Psoas muscle (tissue), 8 donors: ENCODE data around the gene DMBT1. TPM values are rescaled to one million over a fixed set of nuclear protein-coding genes. Genes with fewer than 3 reads are reported as not detected.

Source experiments
- ATAC-seq, 4 donors: fragments of 200-7000 bp; cut with Tn5 transposase; one replicate each; pipeline ENCODE4 v1.9.1; 2020; ENCODE audit warnings: moderate library complexity in 3 of 4, mild to moderate bottlenecking in 2 of 4
- DNase-seq, 2 donors: peaks; one replicate each; pipeline ENCODE4 v3.0.0-alpha.2; 2020
- H3K27ac ChIP-seq: fragments of 200-600 bp; one replicate; pipeline ENCODE4 v1.8.0; 2022
- H3K27me3 ChIP-seq, 3 donors: fragments of 200-600 bp in 1 of 3; one replicate each; pipeline versions ENCODE4 v1.6.1 to v1.8.0; 2013 to 2022; ENCODE audit warnings: low read length in 2 of 3, mild to moderate bottlenecking in 2 of 3, moderate library complexity in 1 of 3; ENCODE audit not compliant: insufficient read depth in 3 of 3
- H3K36me3 ChIP-seq, 2 donors: fragments of 200-600 bp in 1 of 2; one replicate each; pipeline versions ENCODE4 v1.6.1 to v1.8.0; 2013 to 2022; ENCODE audit warnings: low read depth in 1 of 2, mild to moderate bottlenecking in 1 of 2, moderate library complexity in 1 of 2; ENCODE audit not compliant: insufficient read depth in 1 of 2
- H3K4me1 ChIP-seq: fragments of 200-600 bp; one replicate; pipeline ENCODE4 v1.8.0; 2022
- H3K4me3 ChIP-seq: fragments of 200-600 bp; one replicate; pipeline ENCODE4 v1.8.0; 2022; ENCODE audit warnings: mild to moderate bottlenecking
- H3K9me3 ChIP-seq: fragments of 200-600 bp; one replicate; pipeline ENCODE4 v1.8.0; 2022
- WGBS, 3 donors: extraction: QIAGEN DNeasy Blood & Tissue Kit; methylation state at CpG; one replicate each; pipeline versions ENCODE4 v1.1.6 to v1.1.7; 2013; 5-methylcytosine and 5-hydroxymethylcytosine counted together
- intact Hi-C, 2 donors: fragments of 100-400 bp; cut with DNase I; formaldehyde crosslinking; loops; one replicate each; pipeline versions ENCODE4 v1.11.0 to v1.14.2; 2022
- polyA plus RNA-seq, 3 donors: library from polyadenylated mRNA; stranded (reverse); fragments of 200-250 nt; gene quantifications; one replicate each; pipeline ENCODE4 v1.2.3, GENCODE V29; 2013
- total RNA-seq, 4 donors: library from RNA; stranded (reverse); fragmentation: NEBNext Ultra II Directional in 2 of 4; extraction: Animal tissue kit (Norgen Biotek cat#: 25700) in 2 of 4; gene quantifications; one replicate each; pipeline versions ENCODE4 v1.2.1 to v1.2.4, GENCODE V29; 2021 to 2023
- TF ChIP-seq, protein P1 (sequence below): fragments of 200-600 bp; IDR thresholded peaks from one replicate; pipeline ENCODE4 v1.8.0; 2022; ENCODE audit warnings: antibody characterized with exemption
- donor health status: healthy with polysubstance abuse.
- donor health status: DM: no; HTN: no; CAD: no; lungs with moderate emphysema.
- donor health status: Bipolar disorder and iron deficiency.
- donor health status: healthy.
- donor health status: DM: yes; HTN: yes; CAD: no.
- donor health status: DM: no; HTN: no; CAD: no.
- donor health status: DM: no; HTN: no; CAD: no.
- donor health status: DM: yes; HTN: yes; CAD: no.

Gene DMBT1
- total and polyA plus RNA-seq, 7 donors, result 0.03 to 0.43 (median 0.19) TPM

DNA sequence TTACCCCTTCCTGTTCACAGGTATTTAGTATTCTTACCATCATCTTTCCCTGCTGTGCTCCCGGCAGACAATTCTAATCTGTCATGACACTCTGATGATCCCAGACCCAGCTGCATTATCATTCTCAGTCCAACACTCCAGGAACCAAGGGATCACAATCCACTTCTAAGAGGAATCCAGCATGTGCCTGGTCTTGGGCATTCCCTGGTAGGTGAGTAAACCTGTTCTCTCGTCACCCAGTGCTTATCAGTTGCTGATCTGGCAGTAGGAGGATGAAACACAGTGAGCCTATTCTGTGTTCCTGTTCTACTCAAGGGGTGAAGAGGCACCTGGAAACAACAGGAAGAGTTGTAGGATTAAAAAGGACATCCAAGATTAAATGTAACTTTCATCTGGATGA lies 1.3 kb upstream of the DMBT1 start:
- no peaks in the 10 kb centered on the region for H3K9me3 ChIP-seq
- no peak overlapping the region for H3K27ac ChIP-seq
- H3K27me3 ChIP-seq, result peaks cover 0 to 31% (median 8%) of the 10 kb centered on the region in 3 donors
- no peaks in the 10 kb centered on the region for H3K36me3 ChIP-seq
- TF ChIP-seq, protein P1, sequence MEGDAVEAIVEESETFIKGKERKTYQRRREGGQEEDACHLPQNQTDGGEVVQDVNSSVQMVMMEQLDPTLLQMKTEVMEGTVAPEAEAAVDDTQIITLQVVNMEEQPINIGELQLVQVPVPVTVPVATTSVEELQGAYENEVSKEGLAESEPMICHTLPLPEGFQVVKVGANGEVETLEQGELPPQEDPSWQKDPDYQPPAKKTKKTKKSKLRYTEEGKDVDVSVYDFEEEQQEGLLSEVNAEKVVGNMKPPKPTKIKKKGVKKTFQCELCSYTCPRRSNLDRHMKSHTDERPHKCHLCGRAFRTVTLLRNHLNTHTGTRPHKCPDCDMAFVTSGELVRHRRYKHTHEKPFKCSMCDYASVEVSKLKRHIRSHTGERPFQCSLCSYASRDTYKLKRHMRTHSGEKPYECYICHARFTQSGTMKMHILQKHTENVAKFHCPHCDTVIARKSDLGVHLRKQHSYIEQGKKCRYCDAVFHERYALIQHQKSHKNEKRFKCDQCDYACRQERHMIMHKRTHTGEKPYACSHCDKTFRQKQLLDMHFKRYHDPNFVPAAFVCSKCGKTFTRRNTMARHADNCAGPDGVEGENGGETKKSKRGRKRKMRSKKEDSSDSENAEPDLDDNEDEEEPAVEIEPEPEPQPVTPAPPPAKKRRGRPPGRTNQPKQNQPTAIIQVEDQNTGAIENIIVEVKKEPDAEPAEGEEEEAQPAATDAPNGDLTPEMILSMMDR, result no peak
- DNase-seq, result no peak
- intact Hi-C loops, result no loop called here
- no peak overlapping the region for H3K4me3 ChIP-seq
- ATAC-seq, result no peak
- 67 to 79% (median 77%) methylated on average over 2 of the region's 2 CpGs for WGBS, 3 donors
- H3K4me1 ChIP-seq, result no peaks in the 10 kb centered on the region

DNA sequence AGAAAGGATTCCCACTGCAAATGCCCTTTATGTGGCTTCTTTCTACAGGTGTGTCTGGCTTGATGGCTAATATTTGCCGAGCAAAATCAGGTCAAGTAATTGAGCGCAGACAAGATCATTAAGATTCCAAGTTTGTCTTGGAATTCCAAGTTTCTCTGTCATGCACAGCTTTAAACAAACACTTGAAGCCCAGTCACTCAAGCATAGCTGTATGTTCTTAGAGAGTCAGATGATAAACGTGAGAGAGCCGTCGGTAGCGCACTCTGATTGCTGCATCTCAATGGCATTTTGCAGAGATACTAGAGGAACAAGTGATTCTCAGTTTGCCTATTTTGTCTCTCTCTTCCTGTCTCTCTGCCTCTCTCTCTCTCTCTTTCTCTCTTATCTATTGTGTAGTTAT lies 658 bp downstream of the DMBT1 start:
- TF ChIP-seq, protein P1, result no peak
- Histone ChIP-seq H3K27ac (no peak overlapping the region), H3K4me3 (no peak overlapping the region), H3K9me3 (no peaks in the 10 kb centered on the region), H3K4me1 (no peaks in the 10 kb centered on the region), H3K36me3 (no peaks in the 10 kb centered on the region), H3K27me3 (peaks cover 0 to 24% (median 7%) of the 10 kb centered on the region in 3 donors)
- 62 to 63% (median 62%) methylated on average over 6 of the region's 6 CpGs for WGBS, 3 donors
- DNase-seq, result no peak
- no peak for ATAC-seq
- intact Hi-C loops, result loop anchor here (5.0 to 10.0 kb wide), 4 partner anchors 94 to 216 kb away; partner anchors contain the start of gene HTRA1 (in 1 of the 2)

DNA sequence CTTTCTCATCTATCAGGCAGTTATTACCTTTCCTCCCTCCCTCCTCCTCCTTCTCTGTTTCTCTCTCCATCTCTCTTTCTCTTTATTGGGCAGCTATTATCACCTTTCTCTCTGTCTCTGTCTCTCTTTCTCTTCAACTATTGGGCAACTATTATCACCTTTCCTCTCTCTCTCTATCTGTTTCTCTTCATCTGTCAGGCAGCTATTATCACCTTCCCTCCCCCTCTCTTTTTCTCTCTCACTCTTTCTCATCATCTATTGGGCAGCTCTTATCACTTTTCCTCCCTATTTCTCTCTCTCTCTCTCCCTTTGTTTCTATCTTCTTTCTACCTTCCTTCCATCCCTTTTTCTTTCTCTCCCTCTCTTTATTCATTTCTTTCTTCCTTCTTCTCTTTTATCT lies 1.2 kb downstream of the DMBT1 start:
- no peak overlapping the region for H3K27ac ChIP-seq
- H3K4me3 ChIP-seq, result no peak overlapping the region
- TF ChIP-seq, protein P1, result no peak
- H3K36me3 ChIP-seq, result no peaks in the 10 kb centered on the region
- ATAC-seq (no peak), DNase-seq (no peak)
- peaks cover 0 to 21% (median 5%) of the 10 kb centered on the region in 3 donors for H3K27me3 ChIP-seq
- no peaks in the 10 kb centered on the region for H3K9me3 ChIP-seq
- intact Hi-C loops, result loop anchor here (5.0 to 10.0 kb wide), 4 partner anchors 94 to 217 kb away; partner anchors contain the start of gene HTRA1 (in 1 of the 2)
- H3K4me1 ChIP-seq, result no peaks in the 10 kb centered on the region

DNA sequence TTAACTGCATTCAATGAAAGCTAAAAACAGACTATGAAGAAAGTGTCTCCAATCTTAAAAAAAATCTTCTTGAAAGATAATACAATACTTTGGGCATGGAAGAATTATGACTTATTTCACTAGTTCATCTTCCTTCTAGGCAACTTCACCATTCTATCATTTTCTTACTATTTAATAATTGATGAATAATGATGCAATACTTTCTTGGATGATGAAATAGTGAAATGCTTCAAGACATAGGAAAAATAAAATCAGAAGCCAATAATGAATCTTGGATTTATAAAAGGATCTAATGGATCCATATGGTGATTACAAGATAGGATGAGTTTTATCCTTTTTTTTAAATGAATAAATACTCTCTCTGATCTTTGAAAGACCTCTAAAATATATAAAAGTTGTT lies 4.4 kb downstream of the DMBT1 start:
- Histone ChIP-seq H3K4me1 (no peaks in the 10 kb centered on the region), H3K36me3 (no peaks in the 10 kb centered on the region), H3K27ac (no peak overlapping the region), H3K9me3 (no peaks in the 10 kb centered on the region), H3K27me3 (peaks cover 0 to 9% (median 1%) of the 10 kb centered on the region in 3 donors), H3K4me3 (no peak overlapping the region)
- DNase-seq (no peak), ATAC-seq (no peak)
- intact Hi-C loops, result loop anchor here (1.0 to 10.0 kb wide), 7 partner anchors 98 to 286 kb away; partner anchors contain the start of gene HTRA1 (in 1 of the 2)
- TF ChIP-seq, protein P1, result no peak

DNA sequence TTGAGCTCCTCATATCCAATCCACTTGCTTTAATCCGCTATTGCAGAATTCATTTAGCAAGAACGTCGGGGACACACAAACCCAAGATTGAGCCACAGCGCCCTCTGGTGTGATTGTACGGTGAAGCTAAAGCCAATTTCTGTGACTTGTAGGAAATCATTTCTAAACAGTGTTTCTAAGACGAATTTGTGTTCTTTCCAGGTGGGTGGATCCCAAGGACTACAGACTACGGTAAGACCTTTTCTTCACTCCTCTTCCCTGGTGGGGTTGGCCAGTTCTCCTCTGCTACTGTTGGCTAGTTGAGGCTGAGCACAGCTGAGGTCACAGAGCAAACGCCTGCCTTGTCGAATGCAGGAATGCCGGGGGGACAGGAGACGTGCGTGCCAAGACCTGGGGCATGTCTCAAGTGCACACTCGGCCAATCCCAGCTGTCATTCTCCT lies 5.2 kb downstream of the DMBT1 start:
- peak; percentile 71 to 91 (median 78) for ATAC-seq
- no peak overlapping the region for H3K27ac ChIP-seq
- H3K36me3 ChIP-seq, result no peaks in the 10 kb centered on the region
- DNase-seq, result peak; percentile 83 to 87
- no peaks in the 10 kb centered on the region for H3K4me1 ChIP-seq
- 7 to 8% (median 8%) methylated on average over 13 of the region's 13 CpGs for WGBS, 3 donors
- TF ChIP-seq, protein P1, result peak; percentile 88
- peaks cover 0 to 9% (median 1%) of the 10 kb centered on the region in 3 donors for H3K27me3 ChIP-seq
- H3K4me3 ChIP-seq, result peak overlapping the region; percentile 44
- intact Hi-C loops, result loop anchor here (1.0 to 10.0 kb wide), 6 partner anchors 101 to 286 kb away; partner anchors contain the start of gene HTRA1 (in 1 of the 2)
- H3K9me3 ChIP-seq, result no peaks in the 10 kb centered on the region
